ENCODE data around the gene VCAN.

GRCh38 chr5:83493644-83494043 is 22.1 kb downstream of the VCAN start:
- TF ChIP-seq POLR2A (IDR thresholded peaks at IDR 0.05; ENCODE audit: extremely low read depth, insufficient read length), result no peak
- TF ChIP-seq CTCF (IDR thresholded peaks at IDR 0.05; ENCODE audit: low read depth, low read length), result no peak

Data from NB4 (cell line).